GM21526 (cell line): ENCODE data around the gene UBFD1.
"Not testable (repeated sequence)": the region's sequence is repeated elsewhere in the genome, so short reads cannot be mapped to it uniquely, and the experiment has no call there.

Experiments used
- ATAC-seq: cut with Tn5 transposase; IDR thresholded peaks from one replicate; pipeline ENCODE4 v1.9.1; 2021; ENCODE audit warnings: moderate library complexity; ENCODE audit not compliant: unreplicated experiment, low FRiP score

UBFD1 gene

GRCh38 chr16:23524886-23525285 lies 32.6 kb upstream of the UBFD1 start:
- no peak for ATAC-seq

GRCh38 chr16:23527961-23528643 lies 29.4 kb upstream of the UBFD1 start:
- no peak for ATAC-seq

- ATAC-seq, result no peak
Observed at GRCh38 chr16:23528644-23529310, 28.8 kb upstream of the UBFD1 start.

- ATAC-seq, result no peak
Observed at GRCh38 chr16:23530062-23530461, 27.5 kb upstream of the UBFD1 start.

- ATAC-seq, result no peak
Observed at GRCh38 chr16:23532448-23532847, 25.1 kb upstream of the UBFD1 start.

GRCh38 chr16:23534868-23535860 lies 22.4 kb upstream of the UBFD1 start:
- ATAC-seq, result no peak

GRCh38 chr16:23535901-23536300 lies 21.6 kb upstream of the UBFD1 start:
- no peak for ATAC-seq

- ATAC-seq, result no peak
Observed at GRCh38 chr16:23537390-23537789, 20.1 kb upstream of the UBFD1 start.

GRCh38 chr16:23538919-23539278 lies 18.6 kb upstream of the UBFD1 start:
- ATAC-seq, result no peak

- ATAC-seq, result no peak
Observed at GRCh38 chr16:23539984-23540816, 17.3 kb upstream of the UBFD1 start.

- ATAC-seq, result not testable (repeated sequence)
Observed at GRCh38 chr16:23540817-23541178, 16.7 kb upstream of the UBFD1 start.

GRCh38 chr16:23544436-23544835 lies 13.1 kb upstream of the UBFD1 start:
- ATAC-seq, result no peak

- ATAC-seq, result no peak
Observed at GRCh38 chr16:23549938-23550337, 7.6 kb upstream of the UBFD1 start.

GRCh38 chr16:23552161-23552560 lies 5.4 kb upstream of the UBFD1 start:
- ATAC-seq, result no peak

- no peak for ATAC-seq
Observed at GRCh38 chr16:23554536-23554935, 3.0 kb upstream of the UBFD1 start.

GRCh38 chr16:23557779-23558702 lies 514 bp downstream of the UBFD1 start:
- ATAC-seq, result no peak

- no peak for ATAC-seq
Observed at GRCh38 chr16:23561586-23561985, 4.1 kb downstream of the UBFD1 start.

GRCh38 chr16:23562505-23562904 lies 5.0 kb downstream of the UBFD1 start:
- no peak for ATAC-seq

- ATAC-seq, result no peak
Observed at GRCh38 chr16:23563186-23563585, 5.7 kb downstream of the UBFD1 start.
